HFFc6 (cell line): ENCODE measurements around the gene CPNE9. TPM values are rescaled to one million over a fixed set of nuclear protein-coding genes. Genes with fewer than 3 reads are reported as not detected.

Source experiments
- DNase-seq: peaks from one replicate; pipeline ENCODE4 v3.0.0-alpha.2; 2018
- H3K27ac Mint-ChIP-seq: 2 replicates; pipeline ENCODE4 v1.8.0; 2020; ENCODE audit warnings: mild to moderate bottlenecking, mixed read lengths
- H3K27me3 Mint-ChIP-seq: 2 replicates; pipeline ENCODE4 v1.8.0; 2021; ENCODE audit warnings: mild to moderate bottlenecking, moderate library complexity, mixed read lengths; ENCODE audit not compliant: insufficient read depth
- H3K36me3 Mint-ChIP-seq: 2 replicates; pipeline ENCODE4 v1.8.0; 2021; ENCODE audit warnings: low read depth, mixed read lengths
- H3K4me1 Mint-ChIP-seq: 2 replicates; pipeline ENCODE4 v1.8.0; 2020; ENCODE audit warnings: low read depth, mixed read lengths
- H3K4me3 Mint-ChIP-seq: 2 replicates; pipeline ENCODE4 v1.8.0; 2020; ENCODE audit warnings: mild to moderate bottlenecking, moderate library complexity, mixed read lengths
- H3K9me3 Mint-ChIP-seq: 2 replicates; pipeline ENCODE4 v1.8.0; 2020; ENCODE audit warnings: mild to moderate bottlenecking, mixed read lengths
- CTCF ChIP-seq: fragments of 200-600 bp; sonication (generic); IDR thresholded peaks from 2 replicates; pipeline ENCODE4 v1.5.0; 2021; ENCODE audit warnings: antibody characterized with exemption, mild to moderate bottlenecking
- total RNA-seq, 6 experiments: library from RNA; stranded (reverse); fragmentation: NEBNext Ultra II Directional; extraction: Animal tissue kit (Norgen Biotek cat#: 25700); gene quantifications; 2 replicates in 1 of 6; 3 replicates in 5 of 6; pipeline ENCODE4 v1.2.3, GENCODE V29; 2021

Gene CPNE9
- total RNA-seq, 6 experiments from 2014 or later: not detected

- H3K27ac Mint-ChIP-seq: no peak overlapping the region
- peaks cover 37% of the 10 kb centered on the region for H3K4me1 Mint-ChIP-seq
- no peak for DNase-seq
- H3K9me3 Mint-ChIP-seq: no peaks in the 10 kb centered on the region
- no peak for TF ChIP-seq CTCF
- H3K4me3 Mint-ChIP-seq: no peak overlapping the region
- H3K27me3 Mint-ChIP-seq: peaks cover 7% of the 10 kb centered on the region
- H3K36me3 Mint-ChIP-seq: peaks cover 14% of the 10 kb centered on the region
Measured at GRCh38 chr3:9765865-9766264, 62.2 kb downstream of the CPNE9 start.

- Mint-ChIP-seq H3K9me3 (no peaks in the 10 kb centered on the region), H3K27me3 (peaks cover 7% of the 10 kb centered on the region), H3K27ac (peak overlapping the region; percentile 66), H3K4me3 (peak overlapping the region; percentile 87; the same call in 1 of the 2 replicates), H3K36me3 (peaks cover 10% of the 10 kb centered on the region; the same call in 1 of the 2 replicates), H3K4me1 (peaks cover 37% of the 10 kb centered on the region)
- no peak for TF ChIP-seq CTCF
- no peak for DNase-seq
Measured at GRCh38 chr3:9767418-9767817, 63.8 kb downstream of the CPNE9 start.

- DNase-seq: no peak
- Mint-ChIP-seq H3K36me3 (peaks cover 10% of the 10 kb centered on the region; the same call in 1 of the 2 replicates), H3K4me1 (peaks cover 37% of the 10 kb centered on the region), H3K4me3 (peak overlapping the region; percentile 87; the same call in 1 of the 2 replicates), H3K9me3 (no peaks in the 10 kb centered on the region), H3K27ac (peak overlapping the region; percentile 66), H3K27me3 (peaks cover 7% of the 10 kb centered on the region)
- no peak for TF ChIP-seq CTCF
Measured at GRCh38 chr3:9768141-9768775, 64.6 kb downstream of the CPNE9 start.

- Mint-ChIP-seq H3K27ac (peak overlapping the region; percentile 67), H3K36me3 (peaks cover 10% of the 10 kb centered on the region; the same call in 1 of the 2 replicates), H3K4me3 (peak overlapping the region; percentile 87), H3K4me1 (peaks cover 37% of the 10 kb centered on the region), H3K27me3 (peaks cover 7% of the 10 kb centered on the region), H3K9me3 (no peaks in the 10 kb centered on the region)
- TF ChIP-seq CTCF: no peak
- DNase-seq: no peak
Measured at GRCh38 chr3:9769012-9769411, 65.4 kb downstream of the CPNE9 start.

GRCh38 chr3:9769426-9770275 lies 66.0 kb downstream of the CPNE9 start, which contains the start of gene CAMK1:
Gene CAMK1 (minus strand): TSS chr3:9769947. CDS start chr3:9767749, 2,198 bp downstream.
- peak within 1 kb of the TSS; percentile 67 for H3K27ac Mint-ChIP-seq
- H3K27me3 Mint-ChIP-seq: peaks cover 7% of the 10 kb centered on the region
- no peaks in the 10 kb centered on the region for H3K9me3 Mint-ChIP-seq
- H3K36me3 Mint-ChIP-seq: peaks cover 10% of the 10 kb centered on the region; the same call in 1 of the 2 replicates
- H3K4me1 Mint-ChIP-seq: peaks cover 37% of the 10 kb centered on the region
- H3K4me3 Mint-ChIP-seq: peak within 1 kb of the TSS; percentile 87
- peak; percentile 56 for DNase-seq
- TF ChIP-seq CTCF: no peak
